ENCODE data around the gene CCNF. TPM values are rescaled to one million over a fixed set of nuclear protein-coding genes. Genes with fewer than 3 reads are reported as not detected.

CCNF gene
- total and polyA plus RNA-seq, 9 of the 15 experiments (the other 6 are each of a cell fraction or from before 2014, with no cell fraction given), result 4.1 to 70.1 (median 29.5) TPM

GRCh38 chr16:2497116-2497630, 67.9 kb downstream of the CCNF start (continued):
- TF ChIP-seq IFI16 (CRISPR knock-in tag; IDR thresholded peaks at IDR 0.05), result no peak
- TF ChIP-seq ZNF655 (CRISPR knock-in tag; IDR thresholded peaks at IDR 0.05), result no peak
- TF ChIP-seq POLR2H (tag; IDR thresholded peaks at IDR 0.05; ENCODE audit: low read depth), result no peak
- TF ChIP-seq ATF7 (IDR thresholded peaks at IDR 0.05), result peak; percentile 59; the same call in 1 of the 2 replicates
- TF ChIP-seq EP400 (IDR thresholded peaks at IDR 0.05), result peak; percentile 47
- no peak for TF ChIP-seq SRF (CRISPR knock-in tag; IDR thresholded peaks at IDR 0.05)
- TF ChIP-seq TFAP4 (CRISPR knock-in tag; IDR thresholded peaks at IDR 0.05; ENCODE audit: borderline replicate concordance), result peak; percentile 62; the same call in 1 of the 2 replicates
- no peak for TF ChIP-seq CCAR2 (IDR thresholded peaks at IDR 0.05; ENCODE audit: low read depth, low read length)
- no peak for TF ChIP-seq TAF15 (IDR thresholded peaks at IDR 0.05; ENCODE audit: low read depth, low read length)
- no peak for TF ChIP-seq RBFOX2 (IDR thresholded peaks at IDR 0.05; ENCODE audit: low read depth, low read length)
- no peak for TF ChIP-seq ZNF24 (IDR thresholded peaks at IDR 0.05)
- TF ChIP-seq FOXA3 (CRISPR knock-in tag; conservative IDR thresholded peaks at IDR 0.05 in 1 of 2, IDR thresholded peaks at IDR 0.05 in 1 of 2), result no peak
- TF ChIP-seq, protein P1, sequence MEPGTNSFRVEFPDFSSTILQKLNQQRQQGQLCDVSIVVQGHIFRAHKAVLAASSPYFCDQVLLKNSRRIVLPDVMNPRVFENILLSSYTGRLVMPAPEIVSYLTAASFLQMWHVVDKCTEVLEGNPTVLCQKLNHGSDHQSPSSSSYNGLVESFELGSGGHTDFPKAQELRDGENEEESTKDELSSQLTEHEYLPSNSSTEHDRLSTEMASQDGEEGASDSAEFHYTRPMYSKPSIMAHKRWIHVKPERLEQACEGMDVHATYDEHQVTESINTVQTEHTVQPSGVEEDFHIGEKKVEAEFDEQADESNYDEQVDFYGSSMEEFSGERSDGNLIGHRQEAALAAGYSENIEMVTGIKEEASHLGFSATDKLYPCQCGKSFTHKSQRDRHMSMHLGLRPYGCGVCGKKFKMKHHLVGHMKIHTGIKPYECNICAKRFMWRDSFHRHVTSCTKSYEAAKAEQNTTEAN (CRISPR knock-in tag; IDR thresholded peaks at IDR 0.05), result no peak
- no peak for TF ChIP-seq ZNF76 (CRISPR knock-in tag; IDR thresholded peaks at IDR 0.05; ENCODE audit: borderline replicate concordance)
- peak in 1 of 2 experiments; percentile 71; a peak in 1 of 4 replicates for TF ChIP-seq MAZ (CRISPR knock-in tag; conservative IDR thresholded peaks at IDR 0.05 in 1 of 2, IDR thresholded peaks at IDR 0.05 in 1 of 2)
- TF ChIP-seq SNAPC5 (CRISPR knock-in tag; IDR thresholded peaks at IDR 0.05), result no peak
- peak; percentile 51; the same call in 1 of the 2 replicates for TF ChIP-seq NR2C2 (CRISPR knock-in tag; IDR thresholded peaks at IDR 0.05)
- peak; percentile 92 for TF ChIP-seq NR2C2 (tag; IDR thresholded peaks at IDR 0.05)
- TF ChIP-seq, protein P2, sequence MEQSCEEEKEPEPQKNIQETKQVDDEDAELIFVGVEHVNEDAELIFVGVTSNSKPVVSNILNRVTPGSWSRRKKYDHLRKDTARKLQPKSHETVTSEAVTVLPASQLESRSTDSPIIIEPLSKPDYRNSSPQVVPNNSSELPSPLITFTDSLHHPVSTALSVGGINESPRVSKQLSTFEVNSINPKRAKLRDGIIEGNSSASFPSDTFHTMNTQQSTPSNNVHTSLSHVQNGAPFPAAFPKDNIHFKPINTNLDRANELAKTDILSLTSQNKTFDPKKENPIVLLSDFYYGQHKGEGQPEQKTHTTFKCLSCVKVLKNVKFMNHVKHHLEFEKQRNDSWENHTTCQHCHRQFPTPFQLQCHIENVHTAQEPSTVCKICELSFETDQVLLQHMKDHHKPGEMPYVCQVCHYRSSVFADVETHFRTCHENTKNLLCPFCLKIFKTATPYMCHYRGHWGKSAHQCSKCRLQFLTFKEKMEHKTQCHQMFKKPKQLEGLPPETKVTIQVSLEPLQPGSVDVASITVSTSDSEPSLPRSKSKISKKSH (CRISPR knock-in tag; IDR thresholded peaks at IDR 0.05), result no peak
- peak; percentile 15 for TF ChIP-seq PHF20 (IDR thresholded peaks at IDR 0.05; ENCODE audit: partially characterized antibody)
- no peak for TF ChIP-seq TGIF2 (CRISPR knock-in tag; IDR thresholded peaks at IDR 0.05)
- TF ChIP-seq PHF21A (IDR thresholded peaks at IDR 0.05; ENCODE audit: borderline replicate concordance, low read depth), result peak; percentile 45; the same call in 1 of the 2 replicates
- peak; percentile 58; the same call in 1 of the 2 replicates for TF ChIP-seq L3MBTL2 (IDR thresholded peaks at IDR 0.05)

Measured in K562 (cell line).